Right ventricle myocardium inferior (tissue), 1 donor: ENCODE results near the gene CFAP61. TPM values are rescaled to one million over a fixed set of nuclear protein-coding genes. Genes with fewer than 3 reads are reported as not detected.

Experiments used
- ATAC-seq: fragments of 200-7000 bp; cut with Tn5 transposase; one replicate; pipeline ENCODE4 v1.9.1; 2020; ENCODE audit warnings: mild to moderate bottlenecking, moderate library complexity
- DNase-seq: peaks from one replicate; pipeline ENCODE4 v3.0.0; 2021; ENCODE audit errors: missing footprints
- intact Hi-C: fragments of 100-400 bp; cut with DNase I; formaldehyde crosslinking; loops from one replicate; pipeline ENCODE4 v1.11.0; 2022
- total RNA-seq: library from RNA; stranded (reverse); fragmentation: NEBNext Ultra II Directional; extraction: Animal tissue kit (Norgen Biotek cat#: 25700); gene quantifications from one replicate; pipeline ENCODE4 v1.2.1, GENCODE V29; 2021
- donor health status: DM: no; HTN: yes; CAD: no; lungs with severe emphysema.

Gene CFAP61
- total RNA-seq, 1 donor from 2014 or later, result 27.4 TPM

GRCh38 chr20:20027284-20027683 lies 25.0 kb upstream of the CFAP61 start:
- DNase-seq (no peak), ATAC-seq (no peak)
- intact Hi-C loops, result no loop called here

DNA sequence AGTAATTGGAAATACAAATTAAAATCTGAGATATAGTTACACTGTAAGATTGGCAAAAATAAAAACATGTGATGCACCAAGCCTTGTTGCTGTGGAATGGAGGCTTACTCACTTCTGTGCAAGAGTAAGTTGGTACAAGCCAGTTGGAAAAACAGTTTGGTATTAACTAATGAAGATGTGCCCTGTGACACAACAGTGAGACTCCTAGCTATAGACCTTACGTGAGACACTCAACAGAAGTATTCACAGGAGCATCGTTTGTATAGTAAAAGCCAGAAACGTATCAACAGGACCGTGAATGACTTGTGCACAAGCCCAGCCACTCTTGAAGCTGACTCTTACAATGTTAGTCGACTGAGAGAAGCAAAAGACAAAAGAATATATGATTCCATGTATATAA lies 20.5 kb upstream of the CFAP61 start:
- intact Hi-C loops, result no loop called here

DNA sequence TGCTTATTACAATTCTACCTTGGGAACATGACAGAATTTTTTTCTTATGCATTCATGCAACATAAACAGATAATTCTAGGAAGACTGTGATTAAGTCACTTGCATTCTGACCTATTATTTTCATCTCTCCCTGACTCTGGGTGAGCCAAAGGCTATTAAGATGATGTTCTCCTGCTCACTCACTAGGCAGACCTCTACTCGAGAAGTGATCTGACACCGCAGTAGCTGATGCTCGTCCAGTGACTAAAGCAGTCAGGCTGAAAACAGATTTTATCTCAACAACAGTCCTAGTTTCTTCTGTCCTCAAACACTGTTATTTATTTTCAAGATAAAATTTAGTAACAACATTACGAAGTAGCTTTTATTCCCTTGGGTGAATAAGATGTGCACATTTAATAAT lies 17.8 kb upstream of the CFAP61 start:
- intact Hi-C loops, result no loop called here
- DNase-seq (no peak), ATAC-seq (no peak)

More for the DNA sequence above, 20.5 kb upstream of the CFAP61 start:
- ATAC-seq, result no peak
- DNase-seq, result no peak

DNA sequence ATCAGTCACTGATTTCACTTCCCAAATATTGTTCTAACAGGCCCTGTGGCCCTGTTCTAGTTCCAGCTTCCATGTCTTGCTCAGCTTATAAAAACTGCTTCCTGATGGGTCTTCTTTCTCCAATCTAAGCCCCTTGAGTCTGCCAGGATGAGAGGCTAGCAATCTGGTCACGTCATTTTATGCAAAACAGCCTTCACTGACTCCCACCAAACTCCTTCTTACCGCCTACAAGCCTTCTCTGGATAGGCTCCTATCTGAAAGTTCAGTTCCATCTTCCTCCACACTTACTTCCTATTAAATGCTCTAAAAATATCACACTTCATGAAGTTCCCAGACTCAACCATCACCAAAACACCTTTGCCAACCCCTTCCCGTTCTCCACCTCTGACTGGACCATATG lies 15.6 kb upstream of the CFAP61 start:
- no peak for ATAC-seq
- no peak for DNase-seq
- intact Hi-C loops, result no loop called here

DNA sequence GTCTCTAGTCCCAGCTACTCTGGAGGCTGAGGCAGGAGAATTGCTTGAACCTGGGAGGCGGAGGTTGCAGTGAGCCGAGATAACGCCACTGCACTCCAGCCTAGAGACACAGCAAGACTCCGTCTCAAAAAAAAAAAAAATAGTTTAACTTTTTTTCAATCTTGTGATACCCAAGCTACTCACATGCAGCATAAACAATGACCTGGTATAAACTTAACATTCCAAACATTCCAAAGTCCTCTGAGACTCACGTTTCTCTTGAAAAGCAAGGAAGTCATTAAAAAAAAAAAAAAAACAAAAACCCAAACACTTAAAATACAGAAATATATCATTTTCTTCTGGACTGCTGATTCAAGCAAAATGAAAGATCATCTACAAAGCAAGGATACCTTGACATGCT lies 14.4 kb upstream of the CFAP61 start:
- no peak for DNase-seq
- no peak for ATAC-seq
- intact Hi-C loops, result no loop called here

- no peak for ATAC-seq
- no peak for DNase-seq
- intact Hi-C loops, result no loop called here
Measured at GRCh38 chr20:20038586-20038985, 13.7 kb upstream of the CFAP61 start.

GRCh38 chr20:20039752-20040387 lies 12.5 kb upstream of the CFAP61 start:
- intact Hi-C loops, result no loop called here
- no peak for DNase-seq
- ATAC-seq, result no peak

- no peak for ATAC-seq
Measured at GRCh38 chr20:20051767-20052073, 612 bp upstream of the CFAP61 start.

GRCh38 chr20:20060234-20060998 lies 8.1 kb downstream of the CFAP61 start:
- DNase-seq, result no peak
- no peak for ATAC-seq
- intact Hi-C loops, result no loop called here

More at GRCh38 chr20:20051767-20052073, 612 bp upstream of the CFAP61 start:
- DNase-seq, result no peak
- intact Hi-C loops, result loop anchor here (5.0 kb wide), 1 partner anchor 34 kb away; the partner anchor contains the start of gene NAA20

GRCh38 chr20:20063941-20064702 lies 11.8 kb downstream of the CFAP61 start:
- ATAC-seq, result no peak
- no peak for DNase-seq
- intact Hi-C loops, result no loop called here

- DNase-seq (no peak), ATAC-seq (no peak)
- intact Hi-C loops, result no loop called here
Measured at GRCh38 chr20:20065361-20065760, 13.0 kb downstream of the CFAP61 start.

GRCh38 chr20:20070871-20071726 lies 18.8 kb downstream of the CFAP61 start:
- DNase-seq (no peak), ATAC-seq (peak; percentile 85)
- intact Hi-C loops, result no loop called here

DNA sequence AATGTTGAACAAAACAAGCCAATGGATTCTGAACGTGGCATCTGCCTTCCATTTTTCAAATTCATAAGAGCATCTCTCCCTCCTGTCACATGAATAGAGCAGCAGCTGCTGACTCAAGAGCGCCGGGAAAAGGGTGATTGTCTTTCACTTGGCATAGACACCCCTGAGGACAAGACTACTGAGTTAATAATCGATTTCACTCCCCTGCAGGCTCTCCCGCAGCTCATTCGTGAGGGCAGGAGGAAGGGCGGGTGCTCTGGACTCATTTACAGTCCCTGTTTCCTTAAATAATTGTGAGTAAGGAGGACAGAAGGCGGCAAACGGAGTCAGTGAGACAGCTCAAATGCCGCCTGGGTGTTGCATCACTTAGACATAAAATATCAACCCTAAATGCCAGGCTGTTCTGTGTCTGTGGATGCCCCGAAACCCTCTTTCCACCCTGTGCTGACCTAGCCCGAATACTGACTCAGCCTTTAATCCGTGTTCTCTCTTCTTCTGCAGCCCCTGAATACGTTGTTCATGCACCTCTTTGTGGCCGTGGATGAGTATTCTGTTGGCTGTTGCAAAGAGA lies 21.6 kb downstream of the CFAP61 start:
- ATAC-seq, result no peak
- no peak for DNase-seq

GRCh38 chr20:20075032-20075431 lies 22.7 kb downstream of the CFAP61 start:
- DNase-seq (no peak), ATAC-seq (no peak)
- intact Hi-C loops, result no loop called here

More for the DNA sequence above, 21.6 kb downstream of the CFAP61 start:
- intact Hi-C loops, result no loop called here

GRCh38 chr20:20076297-20077065 lies 24.1 kb downstream of the CFAP61 start:
- intact Hi-C loops, result no loop called here
- DNase-seq (no peak), ATAC-seq (no peak)

DNA sequence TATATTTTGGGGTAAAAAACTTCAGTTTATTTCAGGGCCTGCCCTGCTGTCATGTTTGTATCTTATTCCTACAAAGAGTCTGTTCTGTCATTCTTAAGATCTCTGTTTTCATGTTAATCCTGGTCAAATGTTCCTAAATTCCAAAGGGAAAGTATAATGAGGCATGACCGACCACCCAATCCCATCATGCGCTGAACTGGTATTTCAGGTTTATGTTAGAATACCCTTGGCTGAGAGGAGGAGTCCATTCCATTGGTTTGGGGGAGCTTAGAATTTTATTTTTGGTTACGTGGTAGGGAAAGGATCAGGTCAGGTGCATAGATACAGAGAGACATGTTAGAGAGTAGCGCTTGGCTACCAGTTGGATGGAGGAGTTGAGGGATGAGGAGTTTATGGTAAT lies 25.7 kb downstream of the CFAP61 start:
- intact Hi-C loops, result no loop called here
- ATAC-seq (no peak), DNase-seq (no peak)

GRCh38 chr20:20079102-20079784 lies 26.9 kb downstream of the CFAP61 start:
- intact Hi-C loops, result no loop called here
- DNase-seq (no peak), ATAC-seq (no peak)
